GM19467 (cell line): ENCODE results near the gene RRP15.

Experiments
- ATAC-seq: cut with Tn5 transposase; IDR thresholded peaks from one replicate; pipeline ENCODE4 v1.9.1; 2021; ENCODE audit warnings: mild to moderate bottlenecking, moderate library complexity; ENCODE audit not compliant: unreplicated experiment

RRP15 gene, protein sequence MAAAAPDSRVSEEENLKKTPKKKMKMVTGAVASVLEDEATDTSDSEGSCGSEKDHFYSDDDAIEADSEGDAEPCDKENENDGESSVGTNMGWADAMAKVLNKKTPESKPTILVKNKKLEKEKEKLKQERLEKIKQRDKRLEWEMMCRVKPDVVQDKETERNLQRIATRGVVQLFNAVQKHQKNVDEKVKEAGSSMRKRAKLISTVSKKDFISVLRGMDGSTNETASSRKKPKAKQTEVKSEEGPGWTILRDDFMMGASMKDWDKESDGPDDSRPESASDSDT

DNA sequence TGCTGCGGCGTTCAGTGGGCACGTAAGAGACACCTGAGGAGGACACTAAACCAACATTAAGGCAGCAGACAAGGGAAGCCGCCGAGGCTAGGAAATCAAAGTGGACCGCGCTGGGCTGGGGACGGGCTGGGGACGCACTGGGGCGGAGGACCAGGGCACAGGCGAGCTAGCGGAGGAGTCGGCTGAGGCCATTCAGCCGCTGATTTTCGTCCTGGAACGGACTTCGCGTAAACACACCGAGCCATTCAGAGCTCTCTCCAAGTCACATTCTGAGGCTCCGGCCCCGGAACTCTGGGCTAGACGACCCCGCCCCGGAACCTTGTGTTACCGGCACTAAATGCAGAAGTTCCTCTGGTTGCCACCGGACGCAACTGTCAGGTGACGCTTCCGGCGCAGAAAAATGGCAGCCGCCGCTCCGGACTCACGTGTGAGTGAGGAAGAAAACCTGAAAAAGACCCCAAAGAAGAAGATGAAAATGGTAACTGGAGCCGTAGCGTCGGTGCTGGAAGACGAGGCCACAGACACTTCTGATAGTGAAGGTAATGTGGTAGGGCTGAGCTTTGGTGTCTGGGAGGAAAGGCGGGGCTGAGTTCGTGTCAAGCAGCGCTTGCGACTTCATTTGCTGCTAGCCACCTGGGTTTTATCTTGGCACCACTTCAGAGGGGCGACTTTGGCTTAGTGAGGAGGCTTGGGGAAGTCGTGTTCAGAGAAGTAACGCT is at the start of gene RRP15:
RRP15 (plus strand) TSS at position 377 of the 719 bp plus-strand sequence; CDS start at position 401, 24 bp downstream.
- peak; percentile 100 for ATAC-seq

DNA sequence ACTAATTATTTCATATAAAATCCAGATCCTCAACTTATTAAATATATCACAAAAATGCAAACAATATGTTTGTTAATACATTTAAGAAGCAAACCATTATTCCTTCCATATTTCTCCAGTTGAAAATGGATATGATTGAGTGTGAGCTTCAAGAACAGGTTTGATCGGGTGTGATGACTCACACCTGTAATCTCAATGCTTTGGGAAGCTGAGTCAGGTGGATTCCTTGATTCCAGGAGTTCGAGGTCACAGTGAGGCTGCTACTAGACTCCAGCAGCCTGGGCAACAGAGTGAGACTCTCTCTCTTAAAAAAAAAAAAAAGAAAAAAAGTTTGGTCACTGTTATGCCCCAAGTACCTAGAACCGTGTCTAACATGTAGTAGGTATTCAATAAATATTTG is 42.9 kb upstream of the RRP15 start:
- ATAC-seq: no peak

GRCh38 chr1:218247339-218247738 is 37.8 kb upstream of the RRP15 start:
- no peak for ATAC-seq

DNA sequence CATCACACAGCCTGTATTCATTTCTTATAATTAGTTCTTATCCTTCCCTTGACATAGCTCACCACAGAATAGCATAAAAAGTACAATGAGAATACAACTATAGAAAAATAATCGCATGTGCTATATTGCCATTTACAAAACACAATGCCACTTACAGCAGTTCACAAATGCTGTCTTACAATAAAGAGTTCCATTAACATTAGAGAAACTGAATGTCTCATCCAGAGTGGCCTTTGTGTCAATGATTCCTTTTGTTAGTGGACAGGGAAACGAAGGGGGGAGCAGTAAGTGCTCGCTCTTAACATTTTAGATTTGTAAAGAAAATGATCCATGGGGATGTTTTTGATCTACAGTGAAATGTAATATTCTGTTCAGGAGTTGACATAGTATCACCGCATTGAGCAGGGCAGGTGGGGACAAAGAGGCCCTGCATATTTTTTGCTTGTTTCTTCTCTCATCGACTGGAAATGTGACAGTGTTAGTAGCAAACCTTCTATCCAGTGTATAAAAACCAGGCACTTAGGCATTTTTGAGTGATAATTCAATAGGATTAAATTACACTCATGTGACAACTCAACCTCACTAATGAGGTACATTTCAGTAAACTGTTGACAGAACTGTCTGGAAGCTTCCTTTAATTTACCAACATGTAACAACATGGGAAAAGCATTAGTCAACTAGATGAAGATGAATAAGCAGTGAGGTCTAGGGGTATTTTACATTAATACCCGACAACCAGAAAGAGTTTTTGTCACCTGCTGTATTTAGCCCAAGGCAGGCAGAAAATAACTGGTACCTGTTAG is 35.6 kb upstream of the RRP15 start:
- no peak for ATAC-seq

- no peak for ATAC-seq
Measured at GRCh38 chr1:218250492-218250891, 34.6 kb upstream of the RRP15 start.

- ATAC-seq: no peak
Measured at GRCh38 chr1:218254296-218254946, 30.7 kb upstream of the RRP15 start.

- no peak for ATAC-seq
Measured at GRCh38 chr1:218255090-218255489, 30.0 kb upstream of the RRP15 start.

- ATAC-seq: no peak
Measured at GRCh38 chr1:218257371-218257770, 27.7 kb upstream of the RRP15 start.

DNA sequence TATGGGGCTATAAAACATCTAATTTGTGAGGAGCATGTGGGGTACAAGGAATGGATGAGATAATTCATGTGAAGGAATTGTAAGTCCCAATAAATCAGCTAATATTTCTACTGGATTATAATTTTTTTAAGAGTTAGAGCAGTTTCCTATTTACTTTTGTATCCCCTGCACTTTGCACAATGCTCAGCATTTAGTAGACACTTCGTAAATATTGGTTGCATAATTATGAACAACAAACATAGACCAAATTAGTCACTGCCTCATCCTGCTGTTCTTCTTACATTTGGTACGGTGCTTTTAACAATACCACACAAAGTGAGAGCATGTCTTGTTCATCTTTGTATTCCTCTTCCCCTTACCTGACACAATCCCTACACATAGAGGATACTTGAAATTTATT is 27.1 kb upstream of the RRP15 start:
- no peak for ATAC-seq

DNA sequence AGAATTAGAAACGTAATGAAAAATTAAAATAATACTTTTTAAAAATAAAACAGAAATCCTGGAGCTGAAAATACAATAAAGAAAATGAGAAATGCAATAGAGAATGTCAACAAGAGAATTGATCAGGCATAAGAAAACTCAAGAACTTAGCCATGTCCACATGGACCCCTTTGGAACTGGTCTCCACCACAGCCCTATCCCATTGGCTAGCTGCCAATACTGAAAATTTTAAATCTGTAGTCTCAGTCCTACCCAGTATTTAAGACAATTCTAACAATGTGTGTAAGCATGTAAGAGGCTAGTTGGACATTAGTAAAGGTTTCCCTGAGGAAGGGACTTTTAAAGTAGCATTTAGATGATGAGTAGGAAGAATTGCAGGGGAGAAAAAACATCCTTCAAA is 25.8 kb upstream of the RRP15 start:
- no peak for ATAC-seq

GRCh38 chr1:218259800-218260199 is 25.3 kb upstream of the RRP15 start:
- ATAC-seq: no peak

DNA sequence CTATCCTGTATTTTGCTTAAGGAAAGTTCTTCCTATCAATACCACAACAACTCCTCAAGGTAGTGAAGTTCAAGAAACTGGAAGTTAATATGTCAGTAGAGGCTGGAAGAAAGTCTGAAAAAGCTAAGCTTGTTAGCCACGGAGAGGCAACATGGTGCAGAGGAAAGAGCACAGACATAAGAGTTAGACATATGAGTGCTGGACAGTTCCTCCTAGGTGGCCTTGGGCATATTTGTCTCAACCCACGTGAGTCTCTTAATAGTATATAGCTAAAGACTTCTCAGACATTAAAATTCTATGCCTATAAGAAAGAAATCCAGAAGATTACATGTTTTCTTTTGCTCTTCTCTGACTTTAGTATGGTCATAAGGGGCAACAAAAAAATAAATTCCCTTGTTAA is 22.8 kb upstream of the RRP15 start:
- ATAC-seq: no peak

- ATAC-seq: no peak
Measured at GRCh38 chr1:218266356-218266755, 18.7 kb upstream of the RRP15 start.

GRCh38 chr1:218272366-218272765 is 12.7 kb upstream of the RRP15 start:
- no peak for ATAC-seq

GRCh38 chr1:218273762-218274479 is 11.2 kb upstream of the RRP15 start:
- no peak for ATAC-seq

- ATAC-seq: no peak
Measured at GRCh38 chr1:218274511-218274910, 10.6 kb upstream of the RRP15 start.

DNA sequence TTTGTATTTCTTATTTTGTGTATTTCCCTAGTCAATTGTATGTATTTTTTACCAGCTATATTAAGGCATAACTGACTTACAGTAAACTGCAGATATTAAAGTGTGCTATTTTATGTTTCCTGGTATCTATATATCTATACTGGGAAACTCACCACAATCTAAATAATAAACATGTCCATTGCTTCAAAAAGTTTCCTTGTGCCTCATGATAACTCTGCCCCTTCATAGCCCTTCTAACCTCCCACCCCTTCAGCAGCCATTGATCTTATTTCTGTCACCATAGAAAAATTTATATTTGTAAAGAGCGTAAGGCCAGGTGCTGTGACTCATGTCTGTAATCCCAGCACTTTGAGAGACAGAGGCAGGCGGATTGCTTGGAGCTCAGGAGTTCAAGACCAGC is 9.3 kb upstream of the RRP15 start:
- ATAC-seq: no peak

GRCh38 chr1:218281285-218281684 is 3.8 kb upstream of the RRP15 start:
- no peak for ATAC-seq

- peak; percentile 19 for ATAC-seq
Measured at GRCh38 chr1:218284377-218284916, 646 bp upstream of the RRP15 start.

- no peak for ATAC-seq
Measured at GRCh38 chr1:218292515-218292914, 7.4 kb downstream of the RRP15 start.
